Spleen (tissue), 7 donors: ENCODE results near the gene ADORA1.

Experiments used
- POLR2A ChIP-seq, 3 donors: fragments of 450-650 bp; IDR thresholded peaks; one replicate each; pipeline ENCODE4 v1.5.1; 2017; ENCODE audit warnings: antibody characterized with exemption in 3 of 3, mild to moderate bottlenecking in 1 of 3
- TF ChIP-seq, protein P1 (sequence below), 11 experiments: fragments of 200-600 bp in 7 of 11; fragments of 450-650 bp in 4 of 11; sonication (generic) in 4 of 11; IDR thresholded peaks in 8 of 11; conservative IDR thresholded peaks in 3 of 11; 1 replicate in 7 of 11; 2 replicates in 4 of 11; pipeline versions ENCODE4 v1.4.0 to v1.8.0; 2016 to 2021; ENCODE audit warnings: antibody characterized with exemption in 11 of 11, inconsistent platforms in 4 of 11, mild to moderate bottlenecking in 1 of 11
- donor health status: DM: no; HTN: no; CAD: no; lungs with moderate emphysema.
- donor health status: DM: no; HTN: no; CAD: no.
- donor health status: DM: no; HTN: no; CAD: no.

GRCh38 chr1:203088441-203088840, 39.1 kb upstream of the ADORA1 start:
- no peak for TF ChIP-seq POLR2A (IDR thresholded peaks at IDR 0.05)
- TF ChIP-seq, protein P1, sequence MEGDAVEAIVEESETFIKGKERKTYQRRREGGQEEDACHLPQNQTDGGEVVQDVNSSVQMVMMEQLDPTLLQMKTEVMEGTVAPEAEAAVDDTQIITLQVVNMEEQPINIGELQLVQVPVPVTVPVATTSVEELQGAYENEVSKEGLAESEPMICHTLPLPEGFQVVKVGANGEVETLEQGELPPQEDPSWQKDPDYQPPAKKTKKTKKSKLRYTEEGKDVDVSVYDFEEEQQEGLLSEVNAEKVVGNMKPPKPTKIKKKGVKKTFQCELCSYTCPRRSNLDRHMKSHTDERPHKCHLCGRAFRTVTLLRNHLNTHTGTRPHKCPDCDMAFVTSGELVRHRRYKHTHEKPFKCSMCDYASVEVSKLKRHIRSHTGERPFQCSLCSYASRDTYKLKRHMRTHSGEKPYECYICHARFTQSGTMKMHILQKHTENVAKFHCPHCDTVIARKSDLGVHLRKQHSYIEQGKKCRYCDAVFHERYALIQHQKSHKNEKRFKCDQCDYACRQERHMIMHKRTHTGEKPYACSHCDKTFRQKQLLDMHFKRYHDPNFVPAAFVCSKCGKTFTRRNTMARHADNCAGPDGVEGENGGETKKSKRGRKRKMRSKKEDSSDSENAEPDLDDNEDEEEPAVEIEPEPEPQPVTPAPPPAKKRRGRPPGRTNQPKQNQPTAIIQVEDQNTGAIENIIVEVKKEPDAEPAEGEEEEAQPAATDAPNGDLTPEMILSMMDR (IDR thresholded peaks at IDR 0.05 in 8 of 11, conservative IDR thresholded peaks at IDR 0.05 in 3 of 11) = no peak
